Measurements from ENCODE around the gene MAGI1. TPM values are rescaled to one million over a fixed set of nuclear protein-coding genes. Genes with fewer than 3 reads are reported as not detected.

Gene MAGI1
- total and polyA plus RNA-seq, 4 donors, result 9.9 to 88.1 (median 24.6) TPM

GRCh38 chr3:65538101-65538500, 500.6 kb downstream of the MAGI1 start:
- H3K36me3 ChIP-seq (ENCODE audit: control insufficient read depth in 4 of 4, insufficient read depth in 4 of 4, low read length in 4 of 4), result no peaks in the 10 kb centered on the region
- no peak overlapping the region for H3K4me3 ChIP-seq
- no peak for ATAC-seq (ENCODE audit: insufficient read depth, low FRiP score)
- H3K4me1 ChIP-seq (ENCODE audit: control insufficient read depth in 5 of 5, insufficient read depth in 5 of 5, low read length in 5 of 5), result peaks cover 0 to 27% (median 0%) of the 10 kb centered on the region in 5 donors
- DNase-seq, result no peak
- 79 to 80% methylated on average over 1 of the region's 1 CpG for WGBS, 2 donors
- no peaks in the 10 kb centered on the region for H3K27me3 ChIP-seq (ENCODE audit: control insufficient read depth in 3 of 3, insufficient read depth in 3 of 3, low read length in 2 of 3)
- H3K9ac ChIP-seq (ENCODE audit: insufficient read depth in 1 of 2, low read length in 2 of 2), result no peak overlapping the region
- no peak overlapping the region for H3K27ac ChIP-seq (ENCODE audit: low read depth in 1 of 2, low read length in 1 of 2)
- TF ChIP-seq CTCF (IDR thresholded peaks at IDR 0.05; ENCODE audit: control extremely low read depth, extremely low read depth), result no peak
- no peaks in the 10 kb centered on the region for H3K9me3 ChIP-seq (ENCODE audit: control insufficient read depth in 4 of 4, insufficient read depth in 3 of 4, low read length in 3 of 4)

GRCh38 chr3:65537109-65537508, 501.6 kb downstream of the MAGI1 start:
- H3K27ac ChIP-seq (ENCODE audit: low read depth in 1 of 2, low read length in 1 of 2), result no peak overlapping the region
- H3K9ac ChIP-seq (ENCODE audit: insufficient read depth in 1 of 2, low read length in 2 of 2), result no peak overlapping the region
- no peak overlapping the region for H3K4me3 ChIP-seq
- H3K9me3 ChIP-seq (ENCODE audit: control insufficient read depth in 4 of 4, insufficient read depth in 3 of 4, low read length in 3 of 4), result no peaks in the 10 kb centered on the region
- H3K27me3 ChIP-seq (ENCODE audit: control insufficient read depth in 3 of 3, insufficient read depth in 3 of 3, low read length in 2 of 3), result no peaks in the 10 kb centered on the region
- WGBS, 2 donors, result 82 to 86% methylated on average over 3 of the region's 3 CpGs
- no peaks in the 10 kb centered on the region for H3K36me3 ChIP-seq (ENCODE audit: control insufficient read depth in 4 of 4, insufficient read depth in 4 of 4, low read length in 4 of 4)
- ATAC-seq (ENCODE audit: insufficient read depth, low FRiP score) (no peak), DNase-seq (no peak)
- TF ChIP-seq CTCF (IDR thresholded peaks at IDR 0.05; ENCODE audit: control extremely low read depth, extremely low read depth), result no peak
- peaks cover 0 to 33% (median 0%) of the 10 kb centered on the region in 5 donors for H3K4me1 ChIP-seq (ENCODE audit: control insufficient read depth in 5 of 5, insufficient read depth in 5 of 5, low read length in 5 of 5)

GRCh38 chr3:65535260-65535659, 503.5 kb downstream of the MAGI1 start:
- Histone ChIP-seq H3K9me3 (ENCODE audit: control insufficient read depth in 4 of 4, insufficient read depth in 3 of 4, low read length in 3 of 4) (no peaks in the 10 kb centered on the region), H3K27me3 (ENCODE audit: control insufficient read depth in 3 of 3, insufficient read depth in 3 of 3, low read length in 2 of 3) (no peaks in the 10 kb centered on the region), H3K36me3 (ENCODE audit: control insufficient read depth in 4 of 4, insufficient read depth in 4 of 4, low read length in 4 of 4) (no peaks in the 10 kb centered on the region), H3K9ac (ENCODE audit: insufficient read depth in 1 of 2, low read length in 2 of 2) (no peak overlapping the region), H3K27ac (ENCODE audit: low read depth in 1 of 2, low read length in 1 of 2) (no peak overlapping the region), H3K4me1 (ENCODE audit: control insufficient read depth in 5 of 5, insufficient read depth in 5 of 5, low read length in 5 of 5) (peaks cover 0 to 36% (median 0%) of the 10 kb centered on the region in 5 donors), H3K4me3 (no peak overlapping the region)
- TF ChIP-seq CTCF (IDR thresholded peaks at IDR 0.05; ENCODE audit: control extremely low read depth, extremely low read depth), result no peak
- ATAC-seq (ENCODE audit: insufficient read depth, low FRiP score), result no peak
- no peak for DNase-seq
- 66 to 70% methylated on average over 2 of the region's 2 CpGs for WGBS, 2 donors

GRCh38 chr3:65534805-65535204, 503.9 kb downstream of the MAGI1 start:
- Histone ChIP-seq H3K9me3 (ENCODE audit: control insufficient read depth in 4 of 4, insufficient read depth in 3 of 4, low read length in 3 of 4) (no peaks in the 10 kb centered on the region), H3K36me3 (ENCODE audit: control insufficient read depth in 4 of 4, insufficient read depth in 4 of 4, low read length in 4 of 4) (no peaks in the 10 kb centered on the region), H3K9ac (ENCODE audit: insufficient read depth in 1 of 2, low read length in 2 of 2) (no peak overlapping the region), H3K4me1 (ENCODE audit: control insufficient read depth in 5 of 5, insufficient read depth in 5 of 5, low read length in 5 of 5) (peaks cover 0 to 35% (median 0%) of the 10 kb centered on the region in 5 donors), H3K27me3 (ENCODE audit: control insufficient read depth in 3 of 3, insufficient read depth in 3 of 3, low read length in 2 of 3) (no peaks in the 10 kb centered on the region), H3K27ac (ENCODE audit: low read depth in 1 of 2, low read length in 1 of 2) (no peak overlapping the region), H3K4me3 (no peak overlapping the region)
- WGBS, 2 donors, result 73 to 76% methylated on average over 3 of the region's 3 CpGs
- DNase-seq (no peak), ATAC-seq (ENCODE audit: insufficient read depth, low FRiP score) (no peak)
- TF ChIP-seq CTCF (IDR thresholded peaks at IDR 0.05; ENCODE audit: control extremely low read depth, extremely low read depth), result no peak

All from lung (tissue), 12 donors.